ENCODE data around the gene GIMAP5. TPM values are rescaled to one million over a fixed set of nuclear protein-coding genes. Genes with fewer than 3 reads are reported as not detected.

GIMAP5 gene
- total and polyA plus RNA-seq, 10 of the 15 experiments (the other 5 are each of a cell fraction or from before 2014, with no cell fraction given): 3.7 to 9.1 (median 6.7) TPM

DNA sequence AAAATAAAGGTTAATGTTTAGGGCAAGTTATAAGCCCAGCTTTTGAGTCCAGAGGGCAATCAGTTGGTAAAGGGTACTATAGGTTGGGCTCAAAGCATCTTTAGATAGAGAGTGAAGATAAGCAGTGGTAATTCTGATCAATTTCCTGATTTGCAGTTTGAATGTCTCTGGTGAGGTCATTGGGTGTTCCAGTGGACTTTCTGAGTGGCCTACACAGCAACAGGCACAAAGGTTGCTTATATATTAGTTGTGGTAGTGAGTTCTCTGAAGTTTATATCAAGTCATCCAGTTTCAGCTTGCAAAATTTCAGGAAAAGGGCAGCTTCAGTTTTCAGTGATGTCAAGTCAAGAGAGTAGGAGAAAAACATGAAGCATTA, 29.1 kb downstream of the GIMAP5 start:
- in situ Hi-C loops (cut with MboI) (no loop called here), intact Hi-C loops (cut with micrococcal nuclease; ENCODE audit: unreplicated experiment) (no loop called here)
- Histone ChIP-seq H3K4me2 (ENCODE audit: control insufficient read depth, insufficient read depth) (no peak overlapping the region), H3K9me3 (replicated peaks; ENCODE audit: control insufficient read depth, insufficient read depth, low read length) (no peaks in the 10 kb centered on the region), H3K79me2 (ENCODE audit: control insufficient read depth, insufficient read depth, low read length) (no peaks in the 10 kb centered on the region), H3K27ac (ENCODE audit: control insufficient read depth, insufficient read depth) (no peak overlapping the region), H3K4me1 (ENCODE audit: control insufficient read depth, insufficient read depth, low read length) (no peaks in the 10 kb centered on the region), H3K27me3 (replicated peaks in 1 of 2; ENCODE audit: control insufficient read depth in 2 of 2, insufficient read depth in 2 of 2, low read length in 1 of 2) (no peaks in the 10 kb centered on the region), H3K36me3 (ENCODE audit: control insufficient read depth in 2 of 2, insufficient read depth in 2 of 2, low read length in 1 of 2) (no peaks in the 10 kb centered on the region), H3K4me3 (no peak overlapping the region), H3K9ac (ENCODE audit: control insufficient read depth, insufficient read depth, low read length) (no peak overlapping the region), H2AFZ (ENCODE audit: control insufficient read depth, low read depth, low read length) (no peak overlapping the region), H4K20me1 (ENCODE audit: control insufficient read depth, insufficient read depth) (no peaks in the 10 kb centered on the region)
- ChIA-PET CTCF (interaction anchor here (0.9 to 1.1 kb wide), 2 partner anchors 13 to 220 kb away, joined by 3 to 4 read pairs; no protein-coding TSS in a partner anchor), RAD21 (ENCODE audit: unreplicated experiment) (no interaction called here), POLR2A (interaction anchor here (0.5 kb wide), 1 partner anchor 243 kb away, joined by 3 read pairs; no protein-coding TSS in a partner anchor), SMC1A (ENCODE audit: uncharacterized antibody, unreplicated experiment) (interaction anchor here (1.3 kb wide), 1 partner anchor 129 kb away, joined by 3 read pairs; no protein-coding TSS in a partner anchor)
- no peak for FAIRE-seq
- no peak for ATAC-seq
- TF ChIP-seq NFYA (IDR thresholded peaks at IDR 0.05; ENCODE audit: borderline replicate concordance, low read depth, low read length): no peak
- TF ChIP-seq IKZF1 (conservative IDR thresholded peaks at IDR 0.05): no peak
- TF ChIP-seq ATF7 (IDR thresholded peaks at IDR 0.05; ENCODE audit: low read depth): no peak
- TF ChIP-seq TARDBP (IDR thresholded peaks at IDR 0.05; ENCODE audit: borderline replicate concordance): no peak
- TF ChIP-seq MEF2A (IDR thresholded peaks at IDR 0.05; ENCODE audit: insufficient read depth, low read depth, low read length): no peak
- TF ChIP-seq NR2F1 (conservative IDR thresholded peaks at IDR 0.05): no peak
- TF ChIP-seq ZBED1 (IDR thresholded peaks at IDR 0.05; ENCODE audit: borderline replicate concordance): no peak
- no peak for TF ChIP-seq NR2C2 (IDR thresholded peaks at IDR 0.05; ENCODE audit: borderline replicate concordance, control insufficient read depth, insufficient read length, low read depth)
- TF ChIP-seq SP1 (IDR thresholded peaks at IDR 0.05; ENCODE audit: low read depth, low read length): no peak
- no peak for TF ChIP-seq SPI1 (IDR thresholded peaks at IDR 0.05; ENCODE audit: borderline replicate concordance, insufficient read depth, low read depth, low read length)
- TF ChIP-seq IRF4 (IDR thresholded peaks at IDR 0.05; ENCODE audit: low read depth, low read length): no peak
- no peak for TF ChIP-seq CHD1 (IDR thresholded peaks at IDR 0.05; ENCODE audit: low read depth, low read length)
- no peak for TF ChIP-seq NFXL1 (IDR thresholded peaks at IDR 0.05; ENCODE audit: borderline replicate concordance)
- TF ChIP-seq SMAD5 (IDR thresholded peaks at IDR 0.05; ENCODE audit: low read depth): no peak
- TF ChIP-seq, protein P1, sequence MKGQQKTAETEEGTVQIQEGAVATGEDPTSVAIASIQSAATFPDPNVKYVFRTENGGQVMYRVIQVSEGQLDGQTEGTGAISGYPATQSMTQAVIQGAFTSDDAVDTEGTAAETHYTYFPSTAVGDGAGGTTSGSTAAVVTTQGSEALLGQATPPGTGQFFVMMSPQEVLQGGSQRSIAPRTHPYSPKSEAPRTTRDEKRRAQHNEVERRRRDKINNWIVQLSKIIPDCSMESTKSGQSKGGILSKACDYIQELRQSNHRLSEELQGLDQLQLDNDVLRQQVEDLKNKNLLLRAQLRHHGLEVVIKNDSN (IDR thresholded peaks at IDR 0.05; ENCODE audit: borderline replicate concordance, extremely low read length, insufficient read depth, low read depth, low read length): no peak
- TF ChIP-seq POLR2AphosphoS5 (IDR thresholded peaks at IDR 0.05; ENCODE audit: low read length): no peak
- no peak for TF ChIP-seq MYB (IDR thresholded peaks at IDR 0.05; ENCODE audit: borderline replicate concordance, low read depth, low read length)
- TF ChIP-seq MXI1 (IDR thresholded peaks at IDR 0.05; ENCODE audit: low read depth, low read length): no peak
- no TSS peak for BruUV-seq (replicated peaks)
- DNase-seq (ENCODE audit: low read depth, low spot score): no peak
